Tibial artery (tissue), 4 donors: ENCODE measurements around the gene SETD6.

ENCODE experiments used
- DNase-seq, 2 donors: peaks; one replicate each; pipeline ENCODE4 v3.0.0-alpha.2; 2019
- H3K27ac ChIP-seq, 2 donors: fragments of 200-600 bp; sonication (generic) in 1 of 2; 1 replicate in 1 of 2; 2 replicates in 1 of 2; pipeline ENCODE4 v1.5.1; 2018 to 2019; ENCODE audit warnings: mild to moderate bottlenecking in 1 of 2
- H3K27me3 ChIP-seq, 2 donors: fragments of 200-600 bp; sonication (generic) in 1 of 2; one replicate each; pipeline versions ENCODE4 v1.5.1 to v1.6.0; 2016 to 2019
- H3K36me3 ChIP-seq, 3 donors: fragments of 200-600 bp; sonication (generic) in 2 of 3; one replicate each; pipeline ENCODE4 v1.5.1; 2016 to 2019; ENCODE audit warnings: mild to moderate bottlenecking in 2 of 3
- H3K4me1 ChIP-seq, 4 donors: fragments of 200-600 bp; sonication (generic) in 2 of 4; 1 replicate in 3 of 4; 2 replicates in 1 of 4; pipeline ENCODE4 v1.5.1; 2016 to 2019
- H3K4me3 ChIP-seq, 2 donors: fragments of 200-600 bp; sonication (generic) in 1 of 2; 1 replicate in 1 of 2; 2 replicates in 1 of 2; pipeline ENCODE4 v1.5.1; 2018 to 2019; ENCODE audit warnings: mild to moderate bottlenecking in 2 of 2
- H3K9me3 ChIP-seq, 3 donors: fragments of 200-600 bp; sonication (generic) in 1 of 3; one replicate each; pipeline ENCODE4 v1.5.1; 2016 to 2019
- CTCF ChIP-seq, 2 experiments: fragments of 200-600 bp in 1 of 2; fragments of 450-650 bp in 1 of 2; IDR thresholded peaks; one replicate each; pipeline ENCODE4 v1.5.1; 2017 to 2019; ENCODE audit warnings: antibody characterized with exemption in 2 of 2, mild to moderate bottlenecking in 1 of 2, moderate library complexity in 1 of 2
- intact Hi-C: fragments of 100-400 bp; cut with DNase I; formaldehyde crosslinking; loops from one replicate; pipeline ENCODE4 v1.15.0; 2023; ENCODE audit warnings: low total_unique reads

Gene SETD6

GRCh38 chr16:58499615-58500351, 15.5 kb upstream of the SETD6 start, which contains the start of gene NDRG4:
Gene NDRG4, plus strand, starts transcription at chr16:58500143. Its CDS starts 106 bp downstream, at chr16:58500249.
- no peaks in the 10 kb centered on the region for H3K9me3 ChIP-seq
- H3K4me1 ChIP-seq, result peaks cover 0 to 26% (median 12%) of the 10 kb centered on the region in 4 donors
- peak within 1 kb of the TSS; percentile 11 to 16 for H3K4me3 ChIP-seq
- H3K27me3 ChIP-seq, result peaks cover 0 to 48% of the 10 kb centered on the region in 2 donors
- H3K27ac ChIP-seq, result no peak within 1 kb of the TSS
- no peak for TF ChIP-seq CTCF (IDR thresholded peaks at IDR 0.05)
- peak in 1 of 2 donors; percentile 64 for DNase-seq
- H3K36me3 ChIP-seq, result no peaks in the 10 kb centered on the region
- intact Hi-C loops, result loop anchor here (10.0 kb wide), 1 partner anchor 255 kb away; no protein-coding TSS in a partner anchor

GRCh38 chr16:58500430-58501241, 14.7 kb upstream of the SETD6 start:
- intact Hi-C loops, result loop anchor here (10.0 kb wide), 1 partner anchor 254 kb away; no protein-coding TSS in a partner anchor
- TF ChIP-seq CTCF (IDR thresholded peaks at IDR 0.05), result no peak
- Histone ChIP-seq H3K4me3 (peak overlapping the region; percentile 11 to 16), H3K27ac (no peak overlapping the region), H3K4me1 (peaks cover 0 to 20% (median 9%) of the 10 kb centered on the region in 4 donors), H3K27me3 (peaks cover 0 to 48% of the 10 kb centered on the region in 2 donors), H3K9me3 (no peaks in the 10 kb centered on the region), H3K36me3 (no peaks in the 10 kb centered on the region)
- DNase-seq, result peak in 1 of 2 donors; percentile 50

GRCh38 chr16:58501242-58502131, 13.8 kb upstream of the SETD6 start:
- intact Hi-C loops, result loop anchor here (10.0 kb wide), 1 partner anchor 253 kb away; no protein-coding TSS in a partner anchor
- H3K4me3 ChIP-seq, result peak overlapping the region in 1 of 2 donors; percentile 16
- no peaks in the 10 kb centered on the region for H3K9me3 ChIP-seq
- peaks cover 0 to 49% of the 10 kb centered on the region in 2 donors for H3K27me3 ChIP-seq
- peak in 1 of 2 donors; percentile 57 for DNase-seq
- H3K4me1 ChIP-seq, result peaks cover 0 to 18% (median 9%) of the 10 kb centered on the region in 4 donors
- H3K36me3 ChIP-seq, result no peaks in the 10 kb centered on the region
- TF ChIP-seq CTCF (IDR thresholded peaks at IDR 0.05), result no peak
- no peak overlapping the region for H3K27ac ChIP-seq

GRCh38 chr16:58502217-58502921, 12.9 kb upstream of the SETD6 start:
- Histone ChIP-seq H3K4me3 (no peak overlapping the region), H3K27ac (no peak overlapping the region), H3K27me3 (peaks cover 0 to 57% of the 10 kb centered on the region in 2 donors), H3K4me1 (peaks cover 0 to 18% (median 9%) of the 10 kb centered on the region in 4 donors), H3K36me3 (no peaks in the 10 kb centered on the region), H3K9me3 (no peaks in the 10 kb centered on the region)
- intact Hi-C loops, result loop anchor here (10.0 kb wide), 1 partner anchor 252 kb away; no protein-coding TSS in a partner anchor
- DNase-seq, result peak in 1 of 2 donors; percentile 40
- TF ChIP-seq CTCF (IDR thresholded peaks at IDR 0.05), result no peak
